ENCODE measurements around the gene ZBTB7C.

DNA sequence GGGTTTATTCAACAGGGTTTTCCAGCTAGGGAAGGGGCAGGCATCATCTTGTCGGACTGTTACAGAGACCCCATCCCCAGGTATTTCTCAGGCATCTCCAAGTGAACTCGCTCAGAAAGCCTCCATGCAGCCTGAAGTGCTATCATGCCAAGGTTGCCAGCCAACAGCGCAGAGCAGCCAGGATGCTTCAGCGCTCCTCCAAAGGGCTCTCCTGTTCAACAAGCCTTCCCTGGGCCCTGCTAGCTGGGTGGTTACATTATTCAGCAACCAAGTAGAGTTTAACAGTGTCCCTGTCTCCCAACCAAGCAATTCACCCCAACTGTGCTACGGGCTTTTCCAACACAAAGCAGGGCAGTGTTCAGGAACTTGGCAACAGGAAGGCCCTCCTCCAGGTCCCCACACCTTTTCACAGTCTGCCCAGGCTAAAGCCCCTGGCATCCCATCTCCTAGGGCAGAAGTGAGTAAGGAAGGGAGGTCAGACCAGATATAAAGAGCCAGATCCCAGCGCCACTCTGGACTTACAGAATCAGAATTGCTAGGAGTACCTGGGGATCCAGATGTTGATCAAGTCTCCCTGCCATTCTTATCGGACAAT, 52.9 kb downstream of the ZBTB7C start:
- TF ChIP-seq, protein P1, sequence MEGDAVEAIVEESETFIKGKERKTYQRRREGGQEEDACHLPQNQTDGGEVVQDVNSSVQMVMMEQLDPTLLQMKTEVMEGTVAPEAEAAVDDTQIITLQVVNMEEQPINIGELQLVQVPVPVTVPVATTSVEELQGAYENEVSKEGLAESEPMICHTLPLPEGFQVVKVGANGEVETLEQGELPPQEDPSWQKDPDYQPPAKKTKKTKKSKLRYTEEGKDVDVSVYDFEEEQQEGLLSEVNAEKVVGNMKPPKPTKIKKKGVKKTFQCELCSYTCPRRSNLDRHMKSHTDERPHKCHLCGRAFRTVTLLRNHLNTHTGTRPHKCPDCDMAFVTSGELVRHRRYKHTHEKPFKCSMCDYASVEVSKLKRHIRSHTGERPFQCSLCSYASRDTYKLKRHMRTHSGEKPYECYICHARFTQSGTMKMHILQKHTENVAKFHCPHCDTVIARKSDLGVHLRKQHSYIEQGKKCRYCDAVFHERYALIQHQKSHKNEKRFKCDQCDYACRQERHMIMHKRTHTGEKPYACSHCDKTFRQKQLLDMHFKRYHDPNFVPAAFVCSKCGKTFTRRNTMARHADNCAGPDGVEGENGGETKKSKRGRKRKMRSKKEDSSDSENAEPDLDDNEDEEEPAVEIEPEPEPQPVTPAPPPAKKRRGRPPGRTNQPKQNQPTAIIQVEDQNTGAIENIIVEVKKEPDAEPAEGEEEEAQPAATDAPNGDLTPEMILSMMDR (conservative IDR thresholded peaks at IDR 0.05; ENCODE audit: low read length) = no peak
- TF ChIP-seq EZH2phosphoT487 (IDR thresholded peaks at IDR 0.05; ENCODE audit: borderline replicate concordance) = no peak

All from Loucy (cell line).